Measurements from ENCODE around the gene CRISPLD2.

Gene CRISPLD2

DNA sequence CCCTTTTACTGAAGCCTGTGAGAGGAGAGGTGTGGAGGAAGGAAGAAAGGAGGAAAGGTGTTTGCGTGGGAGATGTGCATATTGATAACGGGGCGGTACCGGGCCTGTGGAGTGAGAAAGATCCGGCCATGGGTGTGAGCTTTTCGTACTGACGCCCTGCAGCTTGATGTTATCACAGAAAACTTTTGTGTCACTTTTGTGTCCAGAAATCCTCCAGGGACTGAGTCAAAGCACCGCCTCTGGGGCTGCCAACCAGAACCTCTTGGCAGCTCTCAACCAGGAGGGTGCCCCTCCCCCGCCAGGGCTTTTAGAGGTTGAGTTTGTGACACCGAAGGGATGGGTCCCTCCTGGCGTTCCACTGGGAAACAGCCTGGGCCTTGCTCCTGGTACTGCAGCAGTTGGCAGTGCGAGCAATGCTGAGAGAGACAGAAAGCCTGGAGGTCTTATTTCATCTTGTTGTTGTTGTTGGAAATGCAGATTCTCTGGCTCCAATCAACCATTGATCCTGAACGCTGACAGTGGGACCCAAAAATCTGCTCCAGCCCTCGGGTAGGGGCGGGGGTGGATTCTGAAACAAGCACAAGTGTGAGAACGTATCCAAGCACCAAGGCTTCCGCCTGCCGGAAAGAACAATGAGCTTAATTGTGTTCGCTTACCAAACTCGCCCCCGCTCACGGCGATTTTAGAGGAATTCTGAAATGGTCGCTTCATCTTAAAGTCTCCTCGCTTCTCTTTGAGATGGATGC lies 65.0 kb downstream of the CRISPLD2 start:
- peak; percentile 45 for DNase-seq (ENCODE audit: low read depth)

DNA sequence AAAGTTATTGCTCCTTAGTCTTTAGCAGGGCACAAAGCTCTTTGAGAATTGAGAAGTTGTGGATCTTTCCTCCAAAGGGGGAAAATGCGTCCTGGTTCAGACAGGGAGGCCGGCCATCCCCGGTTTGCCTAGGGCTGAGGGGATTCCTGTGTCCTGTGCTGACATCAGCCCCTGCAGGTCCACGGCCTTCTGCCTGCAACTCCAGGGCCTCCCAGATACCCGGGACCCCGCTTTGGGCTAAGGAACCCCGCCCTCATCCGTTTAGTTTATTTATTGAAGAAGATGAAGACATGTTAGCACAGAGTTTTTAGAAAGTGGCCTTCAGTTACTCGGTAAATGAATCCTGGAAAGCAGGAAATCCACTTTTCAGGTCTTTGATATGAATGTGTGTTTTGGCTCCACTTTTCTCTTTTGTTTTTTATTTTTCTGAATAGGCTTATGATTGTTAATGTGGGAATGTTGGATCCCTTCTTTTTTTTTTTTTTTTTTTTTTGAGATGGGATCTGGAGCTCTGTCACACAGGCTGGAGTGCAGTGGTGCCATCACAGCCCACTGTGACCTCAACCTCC lies 65.6 kb downstream of the CRISPLD2 start:
- DNase-seq (ENCODE audit: low read depth) = peak; percentile 14

- DNase-seq (ENCODE audit: low read depth) = no peak
Measured at GRCh38 chr16:84886497-84887090, 66.8 kb downstream of the CRISPLD2 start.

DNA sequence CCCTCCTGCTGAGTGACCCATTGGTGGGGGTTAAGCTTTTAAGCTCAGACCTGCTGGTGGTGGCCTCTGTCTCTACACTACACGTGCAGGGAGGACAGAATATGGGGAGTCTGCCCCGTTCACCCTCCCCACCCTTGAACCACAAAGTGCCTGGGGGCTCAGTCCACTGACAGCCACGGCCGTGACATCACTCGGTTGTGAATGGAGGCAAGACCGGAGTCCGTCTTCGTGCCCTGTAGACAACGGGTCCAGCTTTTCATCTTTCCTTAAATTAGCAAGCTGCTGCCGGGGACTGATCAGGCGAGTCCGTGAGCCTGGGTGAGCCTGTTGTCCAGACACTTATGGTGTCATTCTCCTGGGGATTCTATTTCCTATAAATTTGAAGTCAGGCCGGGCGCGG lies 67.4 kb downstream of the CRISPLD2 start:
- DNase-seq (ENCODE audit: low read depth) = no peak

GRCh38 chr16:84888450-84888849 lies 68.7 kb downstream of the CRISPLD2 start:
- DNase-seq (ENCODE audit: low read depth) = no peak

GRCh38 chr16:84889066-84889465 lies 69.3 kb downstream of the CRISPLD2 start:
- peak; percentile 45 for DNase-seq (ENCODE audit: low read depth)

DNA sequence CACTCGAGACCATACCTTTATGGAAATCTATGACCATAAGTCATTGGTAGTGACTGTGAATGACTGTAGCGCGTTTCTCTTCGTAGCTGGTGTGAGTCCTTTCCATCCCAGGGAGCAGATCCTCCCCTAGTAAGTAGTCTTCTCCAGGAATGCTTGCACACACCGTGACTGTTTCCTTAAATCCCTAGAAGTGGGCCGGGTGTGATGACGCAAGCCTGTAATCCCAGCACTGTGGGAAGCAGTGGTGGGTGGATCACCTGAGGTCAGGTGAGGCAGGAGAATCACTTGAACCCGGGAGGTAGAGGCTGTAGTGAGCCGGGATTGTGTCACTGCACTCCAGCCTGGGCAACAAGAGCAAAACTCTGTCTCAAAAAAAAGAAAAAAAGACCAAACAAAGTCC lies 70.6 kb downstream of the CRISPLD2 start:
- no peak for DNase-seq (ENCODE audit: low read depth)

- DNase-seq (ENCODE audit: low read depth) = no peak
Measured at GRCh38 chr16:84891149-84891795, 71.5 kb downstream of the CRISPLD2 start.

DNA sequence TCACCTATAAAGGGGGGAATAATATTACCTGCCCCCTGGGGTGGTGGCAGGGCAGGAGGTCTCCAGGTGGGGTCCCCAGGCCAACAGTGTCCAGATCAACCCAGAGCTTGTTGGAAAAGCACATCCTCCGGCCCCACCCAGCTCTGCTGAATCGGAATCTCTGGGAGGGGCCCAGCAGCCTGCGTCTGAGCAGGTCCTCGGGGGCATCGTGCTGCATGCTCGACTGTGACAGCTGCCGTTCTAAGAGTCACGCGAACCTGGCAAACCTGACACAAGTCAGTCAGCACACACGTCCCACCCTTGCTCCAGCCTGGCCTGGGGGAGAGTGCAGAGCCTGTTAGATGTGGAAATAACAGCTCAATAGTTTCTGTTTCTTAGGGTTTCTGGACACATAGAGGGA lies 72.3 kb downstream of the CRISPLD2 start:
- no peak for DNase-seq (ENCODE audit: low read depth)

DNA sequence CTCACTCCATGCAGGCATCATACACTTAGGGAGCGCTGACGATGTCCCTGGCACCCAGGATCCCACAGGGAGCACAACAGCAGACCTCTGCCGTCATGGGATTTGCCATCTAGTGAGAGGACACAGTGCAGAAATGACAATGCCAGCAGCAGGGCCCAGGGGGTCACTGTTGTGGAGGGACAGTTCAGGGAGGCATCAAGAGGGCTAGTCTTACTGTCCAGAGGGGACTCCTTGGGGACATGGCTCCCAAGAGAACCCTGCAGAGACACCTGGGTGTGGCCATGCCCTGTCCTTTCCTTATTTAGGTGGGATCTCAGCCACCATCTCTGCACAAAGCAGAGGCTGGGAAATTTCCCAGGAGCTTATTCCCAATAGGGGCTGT lies 73.7 kb downstream of the CRISPLD2 start:
- no peak for DNase-seq (ENCODE audit: low read depth)

DNA sequence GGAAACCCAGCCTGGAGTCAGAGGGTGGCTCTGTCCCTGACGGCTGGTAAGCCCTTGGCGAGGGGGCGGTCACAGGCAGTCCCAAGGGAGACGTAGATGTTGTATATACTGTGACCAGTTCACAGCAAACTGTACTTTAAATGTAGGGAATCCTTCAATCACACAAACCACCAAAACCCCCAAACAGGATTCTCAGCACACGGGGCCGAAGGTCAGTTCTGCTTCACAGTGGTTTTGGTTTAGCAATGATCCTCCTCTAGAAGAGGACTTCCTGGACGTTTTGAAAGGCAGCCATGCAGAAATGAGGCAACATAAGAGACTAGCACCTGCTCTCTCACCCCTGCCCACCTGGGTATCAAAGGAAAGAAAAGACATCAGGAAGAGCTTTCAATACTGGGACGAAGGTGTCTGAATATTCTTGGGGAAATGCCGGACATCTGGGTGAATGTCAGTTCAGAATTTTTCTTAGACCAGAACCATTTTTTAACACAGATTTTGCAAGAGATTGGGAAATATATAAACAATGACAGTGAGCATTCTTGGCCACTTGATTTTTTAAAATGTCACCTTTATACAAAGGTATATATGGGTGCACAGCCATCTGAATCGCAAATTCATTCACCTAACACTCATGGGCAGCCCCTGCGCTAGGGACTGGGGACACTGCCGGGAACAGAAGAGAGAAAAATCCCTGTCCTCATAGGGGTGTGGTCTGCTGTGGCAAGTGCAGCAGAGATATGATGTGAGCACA lies 74.2 kb downstream of the CRISPLD2 start:
- DNase-seq (ENCODE audit: low read depth) = peak; percentile 83

DNA sequence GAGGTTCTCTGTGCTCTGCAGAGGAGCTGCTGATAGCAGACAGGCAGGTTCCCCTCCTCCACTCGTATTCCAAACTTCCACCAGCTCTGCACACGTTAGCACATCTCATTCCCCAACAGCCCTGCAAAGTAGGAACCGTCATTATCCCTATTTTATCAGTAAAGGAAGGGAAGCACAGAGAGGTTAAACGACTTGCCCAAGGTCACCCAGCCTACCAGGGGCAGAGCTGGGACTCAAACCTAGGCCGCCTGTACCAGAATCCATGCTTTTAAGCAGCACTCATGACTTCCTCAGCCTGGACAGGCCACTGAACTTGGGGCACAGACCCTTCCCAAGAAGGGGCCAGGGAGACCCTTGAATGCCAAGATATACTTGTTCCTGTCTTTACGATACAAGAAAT lies 75.2 kb downstream of the CRISPLD2 start:
- DNase-seq (ENCODE audit: low read depth) = no peak

- no peak for DNase-seq (ENCODE audit: low read depth)
Measured at GRCh38 chr16:84896847-84897246, 77.1 kb downstream of the CRISPLD2 start.

GRCh38 chr16:84897911-84898377 lies 78.2 kb downstream of the CRISPLD2 start:
- DNase-seq (ENCODE audit: low read depth) = peak; percentile 29

DNA sequence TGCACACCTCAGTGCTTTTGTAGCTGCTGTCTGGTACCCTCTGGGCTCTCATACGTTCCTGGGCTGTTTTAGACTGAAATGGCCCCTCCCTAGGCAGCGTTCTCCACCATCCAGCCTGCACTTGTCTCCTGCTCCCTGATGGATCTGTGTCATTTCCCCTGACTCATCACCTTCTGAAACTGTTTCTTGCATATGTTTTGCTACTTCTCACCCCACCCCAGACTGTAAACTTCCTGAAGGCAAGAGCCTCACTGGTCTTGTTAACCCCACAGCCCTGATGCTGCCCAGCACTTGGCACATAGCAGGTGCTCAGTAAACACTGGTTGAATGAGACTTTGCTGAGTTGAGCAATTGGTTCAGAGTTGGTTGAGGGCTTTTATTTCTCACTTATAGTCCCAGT lies 78.7 kb downstream of the CRISPLD2 start:
- DNase-seq (ENCODE audit: low read depth) = peak; percentile 74

DNA sequence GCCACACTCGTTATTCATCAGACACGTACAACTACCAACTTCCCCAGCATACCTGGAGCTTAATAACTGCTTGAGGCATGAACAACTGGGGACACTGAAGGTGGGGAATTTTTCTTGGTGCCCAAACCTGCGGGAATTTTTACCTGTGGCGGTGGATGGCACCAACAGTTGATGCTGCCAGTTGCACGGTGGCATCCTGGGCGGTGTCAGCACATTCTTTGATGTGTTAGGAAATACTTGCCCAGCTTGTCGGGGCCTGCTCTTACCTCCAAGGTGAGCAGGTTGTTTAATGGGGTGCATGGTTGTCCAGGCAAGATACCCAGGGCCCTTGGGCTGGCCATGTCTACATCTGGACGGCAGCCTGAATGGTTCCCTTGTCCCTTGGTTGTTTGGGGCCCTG lies 79.6 kb downstream of the CRISPLD2 start:
- DNase-seq (ENCODE audit: low read depth) = no peak

- DNase-seq (ENCODE audit: low read depth) = no peak
Measured at GRCh38 chr16:84905965-84906460, 86.2 kb downstream of the CRISPLD2 start.

GRCh38 chr16:84907051-84907450 lies 87.3 kb downstream of the CRISPLD2 start:
- no peak for DNase-seq (ENCODE audit: low read depth)

DNA sequence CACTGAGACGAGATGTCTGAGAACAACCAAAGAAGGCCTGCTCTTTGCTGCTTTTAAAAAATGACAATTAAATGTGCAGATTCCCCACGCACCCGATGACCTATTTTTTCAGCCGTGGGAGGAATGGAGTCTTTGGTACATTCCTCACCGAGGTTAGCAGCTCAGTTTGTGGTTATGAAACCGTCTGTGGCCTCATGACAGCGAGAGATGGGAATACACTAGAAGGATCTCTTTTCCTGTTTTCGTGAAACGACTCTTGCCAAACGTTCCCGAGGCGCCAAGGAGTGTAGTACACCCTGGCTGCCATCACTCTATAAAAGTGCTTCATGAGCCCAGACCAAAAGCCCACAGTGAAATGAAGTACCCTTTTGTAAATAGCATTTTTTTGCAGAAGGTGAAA lies 87.8 kb downstream of the CRISPLD2 start:
- DNase-seq (ENCODE audit: low read depth) = peak; percentile 94

GRCh38 chr16:84909476-84910085 lies 89.8 kb downstream of the CRISPLD2 start:
- no peak for DNase-seq (ENCODE audit: low read depth)

- DNase-seq (ENCODE audit: low read depth) = peak; percentile 42
Measured at GRCh38 chr16:84911486-84912216, 91.9 kb downstream of the CRISPLD2 start.
